ENCODE data around the gene NRG3. TPM values are rescaled to one million over a fixed set of nuclear protein-coding genes. Genes with fewer than 3 reads are reported as not detected.

The NRG3 gene
- total RNA-seq, 2 donors from 2014 or later, result not detected

- ATAC-seq (no peak), DNase-seq (no peak)
- H3K9me3 ChIP-seq (ENCODE audit: control insufficient read depth, low read length, poor library complexity, severe bottlenecking), result no peaks in the 10 kb centered on the region
- no peak overlapping the region for H3K4me3 Mint-ChIP-seq
- H3K27me3 Mint-ChIP-seq, result no peaks in the 10 kb centered on the region
- H3K36me3 Mint-ChIP-seq (ENCODE audit: low read depth), result no peaks in the 10 kb centered on the region
- H3K27ac Mint-ChIP-seq, result no peak overlapping the region
- H3K4me1 Mint-ChIP-seq, result no peaks in the 10 kb centered on the region
These were observed 519.1 kb downstream of the NRG3 start for GRCh38 chr10:82394122-82394521.

- Mint-ChIP-seq H3K27ac (no peak overlapping the region), H3K4me3 (no peak overlapping the region)
- no peaks in the 10 kb centered on the region for H3K9me3 ChIP-seq (ENCODE audit: control insufficient read depth, low read length, poor library complexity, severe bottlenecking)
These were observed 520.0 kb downstream of the NRG3 start for GRCh38 chr10:82394987-82395386.

GRCh38 chr10:82396886-82397285 is 521.9 kb downstream of the NRG3 start:
- no peak for DNase-seq
- no peaks in the 10 kb centered on the region for H3K9me3 ChIP-seq (ENCODE audit: control insufficient read depth, low read length, poor library complexity, severe bottlenecking)
- Mint-ChIP-seq H3K27me3 (no peaks in the 10 kb centered on the region), H3K4me1 (no peaks in the 10 kb centered on the region), H3K36me3 (ENCODE audit: low read depth) (no peaks in the 10 kb centered on the region), H3K4me3 (no peak overlapping the region), H3K27ac (no peak overlapping the region)
- no peak for ATAC-seq

More at GRCh38 chr10:82394987-82395386, 520.0 kb downstream of the NRG3 start:
- ATAC-seq, result no peak
- Mint-ChIP-seq H3K27me3 (no peaks in the 10 kb centered on the region), H3K4me1 (no peaks in the 10 kb centered on the region), H3K36me3 (ENCODE audit: low read depth) (no peaks in the 10 kb centered on the region)
- no peak for DNase-seq

- DNase-seq (no peak), ATAC-seq (no peak)
- no peaks in the 10 kb centered on the region for H3K9me3 ChIP-seq (ENCODE audit: control insufficient read depth, low read length, poor library complexity, severe bottlenecking)
- H3K4me1 Mint-ChIP-seq, result no peaks in the 10 kb centered on the region
- H3K27me3 Mint-ChIP-seq, result no peaks in the 10 kb centered on the region
- no peak overlapping the region for H3K4me3 Mint-ChIP-seq
- no peaks in the 10 kb centered on the region for H3K36me3 Mint-ChIP-seq (ENCODE audit: low read depth)
- H3K27ac Mint-ChIP-seq, result no peak overlapping the region
These were observed 522.9 kb downstream of the NRG3 start for GRCh38 chr10:82397854-82398253.

GRCh38 chr10:82399850-82400249 is 524.9 kb downstream of the NRG3 start:
- Mint-ChIP-seq H3K27me3 (no peaks in the 10 kb centered on the region), H3K27ac (no peak overlapping the region), H3K4me3 (no peak overlapping the region), H3K4me1 (no peaks in the 10 kb centered on the region), H3K36me3 (ENCODE audit: low read depth) (no peaks in the 10 kb centered on the region)
- ATAC-seq, result no peak
- H3K9me3 ChIP-seq (ENCODE audit: control insufficient read depth, low read length, poor library complexity, severe bottlenecking), result no peaks in the 10 kb centered on the region
- no peak for DNase-seq

GRCh38 chr10:82400841-82401240 is 525.8 kb downstream of the NRG3 start:
- no peak overlapping the region for H3K4me3 Mint-ChIP-seq
- no peak overlapping the region for H3K27ac Mint-ChIP-seq
- no peaks in the 10 kb centered on the region for H3K9me3 ChIP-seq (ENCODE audit: control insufficient read depth, low read length, poor library complexity, severe bottlenecking)
- DNase-seq, result no peak
- H3K27me3 Mint-ChIP-seq, result no peaks in the 10 kb centered on the region
- ATAC-seq, result no peak
- no peaks in the 10 kb centered on the region for H3K36me3 Mint-ChIP-seq (ENCODE audit: low read depth)
- no peaks in the 10 kb centered on the region for H3K4me1 Mint-ChIP-seq

- Mint-ChIP-seq H3K27ac (no peak overlapping the region), H3K4me1 (no peaks in the 10 kb centered on the region), H3K4me3 (no peak overlapping the region), H3K27me3 (no peaks in the 10 kb centered on the region), H3K36me3 (ENCODE audit: low read depth) (no peaks in the 10 kb centered on the region)
- ATAC-seq (no peak), DNase-seq (no peak)
- H3K9me3 ChIP-seq (ENCODE audit: control insufficient read depth, low read length, poor library complexity, severe bottlenecking), result no peaks in the 10 kb centered on the region
These were observed 528.0 kb downstream of the NRG3 start for GRCh38 chr10:82402906-82403401.

GRCh38 chr10:82409671-82410070 is 534.7 kb downstream of the NRG3 start:
- Mint-ChIP-seq H3K27me3 (no peaks in the 10 kb centered on the region), H3K4me3 (no peak overlapping the region)
- ATAC-seq, result no peak

GRCh38 chr10:82411416-82411815 is 536.4 kb downstream of the NRG3 start:
- H3K36me3 Mint-ChIP-seq (ENCODE audit: low read depth), result no peaks in the 10 kb centered on the region
- H3K27me3 Mint-ChIP-seq, result no peaks in the 10 kb centered on the region
- no peak overlapping the region for H3K27ac Mint-ChIP-seq
- no peak overlapping the region for H3K4me3 Mint-ChIP-seq
- H3K9me3 ChIP-seq (ENCODE audit: control insufficient read depth, low read length, poor library complexity, severe bottlenecking), result no peaks in the 10 kb centered on the region
- DNase-seq, result no peak
- H3K4me1 Mint-ChIP-seq, result no peaks in the 10 kb centered on the region
- ATAC-seq, result no peak

More at GRCh38 chr10:82409671-82410070, 534.7 kb downstream of the NRG3 start:
- Mint-ChIP-seq H3K36me3 (ENCODE audit: low read depth) (no peaks in the 10 kb centered on the region), H3K27ac (no peak overlapping the region), H3K4me1 (no peaks in the 10 kb centered on the region)
- DNase-seq, result no peak
- H3K9me3 ChIP-seq (ENCODE audit: control insufficient read depth, low read length, poor library complexity, severe bottlenecking), result no peaks in the 10 kb centered on the region

GRCh38 chr10:82420001-82420400 is 545.0 kb downstream of the NRG3 start:
- no peaks in the 10 kb centered on the region for H3K4me1 Mint-ChIP-seq
- H3K9me3 ChIP-seq (ENCODE audit: control insufficient read depth, low read length, poor library complexity, severe bottlenecking), result no peaks in the 10 kb centered on the region
- no peaks in the 10 kb centered on the region for H3K36me3 Mint-ChIP-seq (ENCODE audit: low read depth)
- no peaks in the 10 kb centered on the region for H3K27me3 Mint-ChIP-seq
- no peak overlapping the region for H3K27ac Mint-ChIP-seq
- ATAC-seq, result no peak
- H3K4me3 Mint-ChIP-seq, result no peak overlapping the region
- DNase-seq, result no peak

- Mint-ChIP-seq H3K27ac (no peak overlapping the region), H3K4me3 (no peak overlapping the region), H3K4me1 (no peaks in the 10 kb centered on the region), H3K27me3 (no peaks in the 10 kb centered on the region), H3K36me3 (ENCODE audit: low read depth) (no peaks in the 10 kb centered on the region)
- DNase-seq (no peak), ATAC-seq (no peak)
- H3K9me3 ChIP-seq (ENCODE audit: control insufficient read depth, low read length, poor library complexity, severe bottlenecking), result no peaks in the 10 kb centered on the region
These were observed 554.3 kb downstream of the NRG3 start for GRCh38 chr10:82429302-82429701.

- DNase-seq (no peak), ATAC-seq (no peak)
- Mint-ChIP-seq H3K4me3 (no peak overlapping the region), H3K27me3 (no peaks in the 10 kb centered on the region), H3K36me3 (ENCODE audit: low read depth) (no peaks in the 10 kb centered on the region), H3K4me1 (no peaks in the 10 kb centered on the region), H3K27ac (no peak overlapping the region)
- no peaks in the 10 kb centered on the region for H3K9me3 ChIP-seq (ENCODE audit: control insufficient read depth, low read length, poor library complexity, severe bottlenecking)
These were observed 563.3 kb downstream of the NRG3 start for GRCh38 chr10:82438277-82438676.

- DNase-seq, result no peak
- H3K4me3 Mint-ChIP-seq, result no peak overlapping the region
- no peaks in the 10 kb centered on the region for H3K27me3 Mint-ChIP-seq
- no peaks in the 10 kb centered on the region for H3K4me1 Mint-ChIP-seq
- no peaks in the 10 kb centered on the region for H3K36me3 Mint-ChIP-seq (ENCODE audit: low read depth)
- no peak overlapping the region for H3K27ac Mint-ChIP-seq
- no peaks in the 10 kb centered on the region for H3K9me3 ChIP-seq (ENCODE audit: control insufficient read depth, low read length, poor library complexity, severe bottlenecking)
- no peak for ATAC-seq
These were observed 565.8 kb downstream of the NRG3 start for GRCh38 chr10:82440775-82441174.

GRCh38 chr10:82452046-82452445 is 577.1 kb downstream of the NRG3 start:
- DNase-seq (no peak), ATAC-seq (no peak)
- no peaks in the 10 kb centered on the region for H3K27me3 Mint-ChIP-seq
- no peaks in the 10 kb centered on the region for H3K36me3 Mint-ChIP-seq (ENCODE audit: low read depth)
- H3K27ac Mint-ChIP-seq, result no peak overlapping the region
- no peaks in the 10 kb centered on the region for H3K9me3 ChIP-seq (ENCODE audit: control insufficient read depth, low read length, poor library complexity, severe bottlenecking)
- H3K4me1 Mint-ChIP-seq, result no peaks in the 10 kb centered on the region
- no peak overlapping the region for H3K4me3 Mint-ChIP-seq

All from T-helper 17 cell (primary cell).